ENCODE results near the gene GCN1. TPM values are rescaled to one million over a fixed set of nuclear protein-coding genes. Genes with fewer than 3 reads are reported as not detected.
A peak's percentile ranks its signal among the peaks of the same experiment; 100 is the strongest.

Gene GCN1
- total RNA-seq, 2 experiments from 2014 or later: 101 to 110 TPM

DNA sequence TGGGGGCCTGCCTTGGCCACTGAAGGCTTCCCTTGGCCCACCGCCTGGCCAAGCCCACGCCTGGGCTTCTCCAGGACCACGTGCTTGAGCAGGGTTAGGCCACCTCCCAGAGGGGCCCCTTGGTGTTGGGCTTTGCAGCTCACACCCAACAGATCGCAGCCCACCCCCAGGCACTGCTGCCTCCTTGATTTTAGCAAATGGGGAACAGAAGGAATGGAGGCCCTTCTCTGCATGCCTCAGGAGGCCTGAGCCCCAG, 101.3 kb downstream of the GCN1 start:
- Mint-ChIP-seq H3K4me1 (peaks cover 5% of the 10 kb centered on the region), H3K27me3 (no peaks in the 10 kb centered on the region), H3K9me3 (no peaks in the 10 kb centered on the region), H3K27ac (no peak overlapping the region), H3K4me3 (no peak overlapping the region), H3K36me3 (peaks cover 14% of the 10 kb centered on the region)
- DNase-seq (no peak), ATAC-seq (ENCODE audit: low read depth) (no peak)
- POLR2A ChIA-PET: no interaction called here

- H3K9me3 Mint-ChIP-seq: no peaks in the 10 kb centered on the region
- POLR2A ChIA-PET: no interaction called here
- no peak overlapping the region for H3K27ac Mint-ChIP-seq
- H3K36me3 Mint-ChIP-seq: peaks cover 12% of the 10 kb centered on the region
- H3K4me1 Mint-ChIP-seq: peaks cover 10% of the 10 kb centered on the region
- no peak for ATAC-seq (ENCODE audit: low read depth)
- H3K27me3 Mint-ChIP-seq: no peaks in the 10 kb centered on the region
- no peak for DNase-seq
- H3K4me3 Mint-ChIP-seq: no peak overlapping the region
Observed at GRCh38 chr12:120092551-120093335, 101.8 kb downstream of the GCN1 start.

DNA sequence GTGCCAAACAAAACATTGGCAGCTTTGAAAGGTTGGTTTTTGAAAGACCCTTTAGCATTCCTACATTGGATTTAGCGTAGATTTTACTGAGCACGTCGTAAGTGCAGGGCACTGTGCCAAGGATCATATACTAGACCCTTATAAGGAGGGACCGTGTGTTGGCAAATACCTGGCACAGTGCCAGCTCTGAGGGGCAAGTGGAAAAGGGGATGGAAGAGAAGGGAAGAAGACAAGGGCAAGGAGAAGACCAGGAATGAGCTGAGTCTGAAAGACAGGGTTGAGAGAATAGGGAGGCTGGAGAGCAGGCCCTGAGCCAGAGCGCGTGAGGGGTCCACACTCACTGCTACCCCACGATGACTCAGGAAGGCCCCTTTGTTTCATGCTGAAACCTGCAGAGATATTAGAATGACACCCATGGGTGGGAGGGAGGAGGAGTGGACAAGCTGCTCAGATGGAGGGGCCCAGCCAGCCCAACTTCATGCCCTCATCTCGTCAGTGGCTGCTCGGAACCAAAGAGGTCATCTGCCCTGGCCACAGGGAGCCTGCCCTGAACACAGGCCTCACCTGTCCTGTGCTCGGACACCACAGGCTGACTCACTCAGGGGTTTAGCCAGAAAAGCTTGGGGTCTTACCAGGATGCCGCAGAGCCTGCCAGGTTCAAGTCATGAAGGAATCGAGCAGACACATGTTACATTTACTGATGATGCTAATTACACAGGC, 103.0 kb downstream of the GCN1 start:
- no peak for ATAC-seq (ENCODE audit: low read depth)
- Mint-ChIP-seq H3K36me3 (peaks cover 12% of the 10 kb centered on the region), H3K4me3 (no peak overlapping the region), H3K4me1 (peaks cover 16% of the 10 kb centered on the region), H3K27me3 (no peaks in the 10 kb centered on the region), H3K9me3 (no peaks in the 10 kb centered on the region), H3K27ac (no peak overlapping the region)
- POLR2A ChIA-PET: interaction anchor here (0.6 to 1.6 kb wide), 2 partner anchors 26 to 149 kb away, joined by 3 to 6 read pairs; partner anchors contain the start of gene RAB35
- DNase-seq: no peak

- Mint-ChIP-seq H3K4me3 (no peak overlapping the region), H3K36me3 (peaks cover 10% of the 10 kb centered on the region), H3K4me1 (peaks cover 16% of the 10 kb centered on the region), H3K27ac (no peak overlapping the region), H3K27me3 (no peaks in the 10 kb centered on the region), H3K9me3 (no peaks in the 10 kb centered on the region)
- POLR2A ChIA-PET: interaction anchor here (1.6 kb wide), 1 partner anchor 26 kb away, joined by 6 read pairs; the partner anchor contains the start of gene RAB35
- ATAC-seq (ENCODE audit: low read depth) (no peak), DNase-seq (no peak)
Observed at GRCh38 chr12:120090626-120091295, 103.8 kb downstream of the GCN1 start.

DNA sequence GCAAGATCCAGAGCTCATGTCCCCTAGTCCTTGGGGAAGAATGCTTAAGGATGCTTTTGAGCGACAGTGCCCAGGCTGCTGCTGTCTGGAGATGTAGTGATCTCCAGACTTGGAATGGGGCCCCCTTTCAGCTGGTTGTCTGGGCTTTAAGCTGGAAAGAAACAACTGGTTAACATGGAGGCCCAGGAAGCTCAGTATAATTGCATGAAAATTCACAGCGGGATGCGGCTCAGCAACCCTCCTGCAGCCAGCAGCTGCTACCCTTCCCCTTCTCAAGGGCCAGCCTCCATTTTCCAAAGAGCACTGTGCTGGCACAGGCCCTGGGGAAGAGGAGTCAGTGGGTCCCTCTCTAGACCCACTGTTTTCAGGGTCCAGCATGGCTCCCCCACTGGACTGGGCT, 104.3 kb downstream of the GCN1 start:
- POLR2A ChIA-PET: interaction anchor here (0.5 to 1.6 kb wide), 2 partner anchors 27 to 213 kb away, joined by 4 to 6 read pairs; partner anchors contain the start of gene RAB35
- peaks cover 10% of the 10 kb centered on the region for H3K36me3 Mint-ChIP-seq
- H3K4me3 Mint-ChIP-seq: no peak overlapping the region
- H3K27me3 Mint-ChIP-seq: no peaks in the 10 kb centered on the region
- DNase-seq (no peak), ATAC-seq (ENCODE audit: low read depth) (no peak)
- H3K4me1 Mint-ChIP-seq: peaks cover 20% of the 10 kb centered on the region
- H3K9me3 Mint-ChIP-seq: no peaks in the 10 kb centered on the region
- H3K27ac Mint-ChIP-seq: no peak overlapping the region

DNA sequence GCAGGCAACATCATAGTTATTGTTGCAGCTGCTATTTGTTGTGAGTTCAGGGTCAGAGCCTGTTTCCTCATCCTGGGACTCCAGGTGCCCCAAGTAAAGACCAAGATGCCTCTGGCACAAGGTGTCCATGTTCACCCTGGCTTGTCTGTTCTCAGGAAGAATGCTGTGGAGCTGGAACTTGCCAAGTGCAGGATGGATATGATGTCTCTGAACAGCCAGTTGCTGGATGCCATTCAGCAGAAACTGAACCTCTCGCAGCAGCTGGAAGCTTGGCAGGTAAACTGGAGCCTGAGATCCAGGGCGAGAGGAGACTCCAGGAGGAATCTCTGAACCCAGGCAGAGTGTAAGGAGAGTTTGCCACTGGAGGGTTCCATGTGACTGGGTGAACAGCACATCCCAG, 104.7 kb downstream of the GCN1 start:
- Mint-ChIP-seq H3K9me3 (no peaks in the 10 kb centered on the region), H3K4me3 (no peak overlapping the region), H3K4me1 (peaks cover 21% of the 10 kb centered on the region), H3K27me3 (no peaks in the 10 kb centered on the region), H3K36me3 (peaks cover 12% of the 10 kb centered on the region), H3K27ac (no peak overlapping the region)
- no peak for DNase-seq
- ATAC-seq (ENCODE audit: low read depth): no peak
- POLR2A ChIA-PET: interaction anchor here (0.5 to 1.6 kb wide), 2 partner anchors 27 to 213 kb away, joined by 4 to 6 read pairs; partner anchors contain the start of gene RAB35

DNA sequence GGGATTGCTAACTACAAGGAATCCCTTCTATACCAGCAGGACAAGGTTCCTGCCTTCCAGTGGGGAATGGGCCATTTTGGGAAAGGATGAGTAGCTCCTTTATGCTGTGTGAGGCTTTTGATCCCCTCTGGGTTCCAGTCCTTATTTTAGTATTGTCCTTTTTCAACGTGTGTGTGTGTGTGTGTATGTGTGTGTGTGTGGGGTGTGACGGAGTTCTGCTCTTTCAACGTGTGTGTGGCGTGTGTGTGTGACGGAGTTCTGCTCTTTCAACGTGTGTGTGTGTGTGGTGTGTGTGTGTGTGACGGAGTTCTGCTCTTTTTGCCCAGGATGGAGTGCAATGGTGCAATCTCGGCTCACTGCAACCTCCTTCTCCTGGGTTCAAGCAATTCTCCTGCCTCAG, 105.4 kb downstream of the GCN1 start:
- Mint-ChIP-seq H3K36me3 (peaks cover 17% of the 10 kb centered on the region), H3K27ac (no peak overlapping the region), H3K4me3 (no peak overlapping the region), H3K9me3 (no peaks in the 10 kb centered on the region), H3K27me3 (no peaks in the 10 kb centered on the region), H3K4me1 (peaks cover 21% of the 10 kb centered on the region)
- no peak for DNase-seq
- POLR2A ChIA-PET: interaction anchor here (1.2 kb wide), 1 partner anchor 202 kb away, joined by 3 read pairs; the partner anchor contains the start of gene RNU4-2
- ATAC-seq (ENCODE audit: low read depth): no peak

DNA sequence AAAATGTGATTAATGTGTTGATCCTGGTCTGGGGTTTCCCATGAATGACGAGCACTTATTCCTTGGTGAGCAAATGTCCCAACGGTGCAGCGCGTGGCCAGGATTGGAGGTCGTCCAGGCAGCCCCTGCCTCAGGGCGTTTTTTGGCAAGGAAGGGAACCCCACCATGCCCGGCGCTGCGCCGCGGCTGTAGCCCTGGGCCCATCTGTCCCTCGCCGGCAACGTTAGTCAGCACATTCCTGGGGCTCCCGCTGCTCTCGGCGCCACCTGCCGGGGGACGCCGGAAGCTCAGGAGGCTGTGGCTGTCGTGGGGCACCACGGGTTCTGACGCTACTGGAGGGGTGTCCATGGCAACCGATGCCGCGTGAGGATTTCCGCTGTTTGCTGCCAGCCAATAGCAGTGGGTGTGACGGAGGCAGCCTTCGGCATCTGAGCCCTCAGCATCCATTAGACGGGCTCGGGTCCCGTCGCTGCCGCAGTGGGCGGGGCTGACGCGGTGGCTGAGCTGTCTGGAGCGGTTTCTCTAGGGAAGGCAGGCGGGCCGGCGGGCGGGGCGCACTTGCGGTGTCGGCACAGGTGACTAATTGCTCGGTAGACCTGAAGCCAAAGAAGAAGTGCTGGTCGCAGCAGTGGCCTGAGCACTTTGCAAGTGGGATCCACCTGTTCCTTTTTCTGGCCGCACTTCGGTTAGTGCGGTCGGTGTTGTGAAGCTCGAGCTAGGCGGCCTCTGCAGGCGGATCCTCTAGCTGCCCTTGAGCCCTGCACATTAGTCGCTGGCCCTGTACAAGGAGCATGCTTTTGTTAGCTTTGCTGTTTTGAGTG, 107.5 kb downstream of the GCN1 start:
- H3K4me1 Mint-ChIP-seq: peaks cover 20% of the 10 kb centered on the region
- peaks cover 20% of the 10 kb centered on the region for H3K36me3 Mint-ChIP-seq

DNA sequence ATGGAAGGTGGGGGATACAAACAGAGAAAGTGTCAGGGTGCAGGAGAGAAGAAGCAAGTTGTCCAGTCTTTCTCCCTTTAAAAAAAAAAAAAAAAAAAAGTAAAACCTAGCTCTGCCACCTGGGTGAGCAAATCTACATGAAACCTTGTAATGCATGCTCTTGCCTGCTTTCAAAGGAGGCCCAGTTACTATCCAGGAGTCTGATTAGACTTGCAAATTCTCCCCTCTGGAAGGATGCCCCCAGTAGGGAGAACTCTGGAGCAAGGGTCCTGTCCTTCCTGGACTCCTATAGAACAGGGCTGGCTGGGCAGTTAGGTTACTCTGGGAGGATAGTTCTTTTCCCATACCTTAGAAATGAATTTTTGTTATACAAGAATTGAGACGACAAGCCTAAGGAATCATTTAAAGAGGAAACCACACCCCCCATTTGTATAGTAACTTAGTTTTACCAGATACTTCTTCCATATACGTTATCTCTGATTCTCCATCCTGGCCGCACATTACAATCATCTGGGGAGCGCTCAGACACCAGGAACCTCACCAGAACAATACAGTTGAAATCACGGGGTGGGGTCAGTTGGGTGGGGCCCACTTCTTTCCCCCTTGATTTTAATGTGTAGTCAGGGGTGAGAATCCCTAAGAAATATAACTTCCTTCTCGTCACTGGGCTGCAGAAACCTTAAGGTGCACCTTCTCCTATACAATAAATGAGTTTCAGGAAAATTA, 108.4 kb downstream of the GCN1 start:
- no peak overlapping the region for H3K27ac Mint-ChIP-seq
- ATAC-seq (ENCODE audit: low read depth): no peak
- no peak for DNase-seq
- no peaks in the 10 kb centered on the region for H3K9me3 Mint-ChIP-seq
- peaks cover 20% of the 10 kb centered on the region for H3K4me1 Mint-ChIP-seq
- peaks cover 19% of the 10 kb centered on the region for H3K36me3 Mint-ChIP-seq
- H3K27me3 Mint-ChIP-seq: no peaks in the 10 kb centered on the region
- POLR2A ChIA-PET: interaction anchor here (0.6 to 1.5 kb wide), 8 partner anchors 30 to 207 kb away, joined by 3 to 28 read pairs (median 7); partner anchors contain the start of genes BICDL1, RAB35, RNU4-1 and RNU4-2
- peak overlapping the region; percentile 24 for H3K4me3 Mint-ChIP-seq

More for the DNA sequence above, 107.5 kb downstream of the GCN1 start:
- H3K27ac Mint-ChIP-seq: peak overlapping the region; percentile 70
- DNase-seq: peak; percentile 99
- ATAC-seq (ENCODE audit: low read depth): peak; percentile 96
- no peaks in the 10 kb centered on the region for H3K27me3 Mint-ChIP-seq
- POLR2A ChIA-PET: interaction anchor here (0.5 to 1.5 kb wide), 11 partner anchors 24 to 420 kb away, joined by 3 to 28 read pairs (median 5); partner anchors contain the start of genes BICDL1, PRKAB1, RAB35 and RNU4-2
- no peaks in the 10 kb centered on the region for H3K9me3 Mint-ChIP-seq
- peak overlapping the region; percentile 68 for H3K4me3 Mint-ChIP-seq

DNA sequence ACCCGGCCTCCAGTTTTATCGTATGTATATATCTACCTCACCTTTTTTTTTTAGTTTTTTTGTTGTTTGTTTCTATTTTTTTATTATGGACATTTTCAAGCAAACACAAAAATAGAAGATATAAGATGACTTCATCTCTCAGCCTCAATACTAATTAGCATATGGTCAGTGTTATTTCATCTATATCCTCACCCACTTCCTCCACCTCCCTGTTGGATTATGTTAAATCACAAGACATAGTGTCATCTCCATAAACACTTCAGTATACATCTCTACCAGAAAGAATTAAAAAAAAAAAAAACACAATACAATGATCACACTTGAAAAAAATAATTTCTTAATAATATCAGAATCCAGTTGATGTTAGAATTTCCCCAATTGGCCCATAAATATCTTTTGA, 112.9 kb downstream of the GCN1 start:
- DNase-seq (no peak), ATAC-seq (ENCODE audit: low read depth) (no peak)
- H3K9me3 Mint-ChIP-seq: no peaks in the 10 kb centered on the region
- POLR2A ChIA-PET: no interaction called here
- H3K27ac Mint-ChIP-seq: no peak overlapping the region
- peaks cover 11% of the 10 kb centered on the region for H3K4me1 Mint-ChIP-seq
- no peak overlapping the region for H3K4me3 Mint-ChIP-seq
- no peaks in the 10 kb centered on the region for H3K27me3 Mint-ChIP-seq
- H3K36me3 Mint-ChIP-seq: peaks cover 20% of the 10 kb centered on the region

DNA sequence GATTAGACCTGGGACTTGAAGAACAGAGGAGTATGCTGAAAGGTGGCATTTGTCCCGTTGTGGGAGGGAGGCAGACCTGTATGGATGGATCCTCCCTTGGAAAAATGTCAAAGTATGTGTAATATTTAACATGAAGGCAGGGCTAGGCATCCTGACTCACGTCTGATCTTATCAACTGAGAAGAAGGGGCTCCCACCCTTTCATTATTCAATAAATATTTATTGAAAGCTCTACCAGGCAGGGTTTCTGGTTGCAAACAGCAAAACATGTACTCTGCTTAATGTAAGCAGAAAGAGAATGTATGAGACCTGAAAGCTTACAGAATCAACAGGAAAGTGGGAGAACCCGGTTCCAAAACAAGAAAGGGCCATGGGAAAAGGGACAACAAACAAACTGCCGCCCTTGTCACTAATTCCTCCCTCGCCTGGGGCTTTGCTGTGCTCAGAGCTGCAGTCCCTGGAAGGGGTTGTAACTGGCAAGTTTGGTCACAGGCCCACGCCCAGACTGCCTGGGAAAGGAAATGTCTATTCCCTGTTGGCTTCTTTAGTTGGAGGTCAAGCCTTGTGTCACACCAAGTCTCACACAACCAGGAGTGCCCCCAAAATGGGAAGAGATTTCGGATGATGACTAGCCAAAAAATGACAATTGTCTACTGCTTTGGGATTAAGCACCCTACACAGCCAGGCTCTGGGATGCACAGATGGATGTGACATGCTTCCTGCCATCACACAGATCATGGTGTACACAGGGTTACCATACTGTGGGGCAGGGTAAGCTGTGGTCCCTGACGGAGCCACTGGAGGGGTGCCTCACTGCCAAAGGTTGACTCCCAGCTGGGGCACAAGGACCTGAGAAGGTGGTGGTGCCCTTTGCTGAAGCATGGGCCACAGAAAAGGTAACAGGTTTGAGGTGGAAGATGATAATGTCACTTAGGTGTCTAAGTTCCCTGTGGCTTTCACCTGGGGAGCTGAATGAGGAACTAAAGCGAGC, 114.8 kb downstream of the GCN1 start:
- H3K4me1 Mint-ChIP-seq: peaks cover 11% of the 10 kb centered on the region
- no peak for ATAC-seq (ENCODE audit: low read depth)
- H3K4me3 Mint-ChIP-seq: no peak overlapping the region
- peaks cover 22% of the 10 kb centered on the region for H3K36me3 Mint-ChIP-seq
- H3K27ac Mint-ChIP-seq: no peak overlapping the region
- H3K27me3 Mint-ChIP-seq: no peaks in the 10 kb centered on the region
- H3K9me3 Mint-ChIP-seq: no peaks in the 10 kb centered on the region
- DNase-seq: no peak
- POLR2A ChIA-PET: interaction anchor here (0.9 kb wide), 1 partner anchor 37 kb away, joined by 3 read pairs; the partner anchor contains the start of gene RAB35
